ENCODE data around the gene CWF19L2. TPM values are rescaled to one million over a fixed set of nuclear protein-coding genes. Genes with fewer than 3 reads are reported as not detected.

The CWF19L2 gene
- total RNA-seq, 1 donor from 2014 or later = 10.3 TPM

DNA sequence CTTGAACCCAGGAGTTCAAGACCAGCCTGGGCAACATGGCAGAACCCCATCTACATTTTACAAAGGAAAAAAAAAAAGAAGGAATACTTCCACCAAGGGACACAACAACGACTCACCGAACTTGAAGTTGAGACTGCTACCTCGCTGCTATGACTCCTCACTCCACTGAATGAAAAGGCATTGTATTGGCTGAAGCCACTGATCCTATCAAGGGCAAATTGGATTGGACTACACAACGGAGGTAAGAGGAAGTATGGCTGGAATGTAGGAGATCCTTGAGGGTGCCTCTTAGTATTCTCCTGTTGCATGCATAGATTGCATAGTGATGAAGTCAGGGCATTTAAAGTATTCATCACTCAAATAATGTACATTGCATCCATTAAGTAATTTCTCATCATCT lies 97.9 kb downstream of the CWF19L2 start:
- Mint-ChIP-seq H3K4me1 (ENCODE audit: unreplicated experiment) (no peaks in the 10 kb centered on the region), H3K27me3 (ENCODE audit: unreplicated experiment) (no peaks in the 10 kb centered on the region), H3K27ac (ENCODE audit: unreplicated experiment) (no peak overlapping the region), H3K9me3 (ENCODE audit: unreplicated experiment) (peaks cover 23% of the 10 kb centered on the region), H3K36me3 (ENCODE audit: unreplicated experiment) (peaks cover 27% of the 10 kb centered on the region), H3K4me3 (ENCODE audit: unreplicated experiment) (no peak overlapping the region)
- TF ChIP-seq, protein P1, sequence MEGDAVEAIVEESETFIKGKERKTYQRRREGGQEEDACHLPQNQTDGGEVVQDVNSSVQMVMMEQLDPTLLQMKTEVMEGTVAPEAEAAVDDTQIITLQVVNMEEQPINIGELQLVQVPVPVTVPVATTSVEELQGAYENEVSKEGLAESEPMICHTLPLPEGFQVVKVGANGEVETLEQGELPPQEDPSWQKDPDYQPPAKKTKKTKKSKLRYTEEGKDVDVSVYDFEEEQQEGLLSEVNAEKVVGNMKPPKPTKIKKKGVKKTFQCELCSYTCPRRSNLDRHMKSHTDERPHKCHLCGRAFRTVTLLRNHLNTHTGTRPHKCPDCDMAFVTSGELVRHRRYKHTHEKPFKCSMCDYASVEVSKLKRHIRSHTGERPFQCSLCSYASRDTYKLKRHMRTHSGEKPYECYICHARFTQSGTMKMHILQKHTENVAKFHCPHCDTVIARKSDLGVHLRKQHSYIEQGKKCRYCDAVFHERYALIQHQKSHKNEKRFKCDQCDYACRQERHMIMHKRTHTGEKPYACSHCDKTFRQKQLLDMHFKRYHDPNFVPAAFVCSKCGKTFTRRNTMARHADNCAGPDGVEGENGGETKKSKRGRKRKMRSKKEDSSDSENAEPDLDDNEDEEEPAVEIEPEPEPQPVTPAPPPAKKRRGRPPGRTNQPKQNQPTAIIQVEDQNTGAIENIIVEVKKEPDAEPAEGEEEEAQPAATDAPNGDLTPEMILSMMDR (IDR thresholded peaks at IDR 0.05) = no peak
- no peak for DNase-seq (ENCODE audit: extremely low spot score, unreplicated experiment)

DNA sequence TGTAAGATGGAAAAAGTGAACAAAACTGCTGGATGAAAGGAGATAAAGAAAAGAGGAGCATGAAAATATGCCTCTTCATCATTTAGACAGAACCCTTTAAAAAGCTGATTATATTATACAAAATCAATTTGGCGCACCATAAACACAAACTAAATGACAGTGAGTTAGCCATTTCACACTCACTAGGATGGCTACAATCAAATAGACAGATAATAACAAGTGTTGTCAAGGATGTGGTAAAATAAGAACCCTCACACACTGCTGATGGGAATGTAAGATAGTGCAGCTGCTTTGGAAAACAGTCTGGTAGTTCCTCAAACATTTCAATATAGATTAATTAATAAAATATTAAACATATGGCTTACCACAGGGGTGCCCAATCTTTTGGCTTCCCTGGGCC lies 99.7 kb downstream of the CWF19L2 start:
- Mint-ChIP-seq H3K27me3 (ENCODE audit: unreplicated experiment) (no peaks in the 10 kb centered on the region), H3K36me3 (ENCODE audit: unreplicated experiment) (peaks cover 27% of the 10 kb centered on the region), H3K27ac (ENCODE audit: unreplicated experiment) (no peak overlapping the region), H3K4me3 (ENCODE audit: unreplicated experiment) (no peak overlapping the region), H3K4me1 (ENCODE audit: unreplicated experiment) (no peaks in the 10 kb centered on the region), H3K9me3 (ENCODE audit: unreplicated experiment) (peaks cover 23% of the 10 kb centered on the region)
- no peak for DNase-seq (ENCODE audit: extremely low spot score, unreplicated experiment)
- TF ChIP-seq, protein P1 (IDR thresholded peaks at IDR 0.05) = no peak

DNA sequence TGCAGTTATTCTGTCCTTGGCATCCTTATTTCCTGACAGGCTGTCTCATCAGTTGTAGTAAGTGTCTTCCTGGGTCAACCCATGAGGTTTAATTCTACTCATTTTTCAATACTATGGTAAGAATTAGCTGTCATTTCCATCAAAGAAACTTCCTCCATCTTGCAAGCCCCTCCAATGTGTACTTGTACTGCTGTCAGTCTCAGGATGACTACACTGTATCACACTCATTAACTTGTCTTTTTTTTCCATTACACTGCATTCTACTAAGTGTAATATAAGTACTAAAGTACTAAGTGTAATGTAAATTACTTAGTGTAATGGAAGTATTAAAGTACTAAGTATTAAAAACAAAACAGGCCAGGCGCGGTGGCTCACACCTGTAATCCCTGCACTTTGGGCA lies 102.8 kb downstream of the CWF19L2 start:
- peaks cover 8% of the 10 kb centered on the region for H3K9me3 Mint-ChIP-seq (ENCODE audit: unreplicated experiment)
- TF ChIP-seq, protein P1 (IDR thresholded peaks at IDR 0.05) = no peak
- DNase-seq (ENCODE audit: extremely low spot score, unreplicated experiment) = no peak
- H3K4me3 Mint-ChIP-seq (ENCODE audit: unreplicated experiment) = no peak overlapping the region
- H3K27me3 Mint-ChIP-seq (ENCODE audit: unreplicated experiment) = no peaks in the 10 kb centered on the region
- no peak overlapping the region for H3K27ac Mint-ChIP-seq (ENCODE audit: unreplicated experiment)
- no peaks in the 10 kb centered on the region for H3K4me1 Mint-ChIP-seq (ENCODE audit: unreplicated experiment)
- H3K36me3 Mint-ChIP-seq (ENCODE audit: unreplicated experiment) = peaks cover 9% of the 10 kb centered on the region

DNA sequence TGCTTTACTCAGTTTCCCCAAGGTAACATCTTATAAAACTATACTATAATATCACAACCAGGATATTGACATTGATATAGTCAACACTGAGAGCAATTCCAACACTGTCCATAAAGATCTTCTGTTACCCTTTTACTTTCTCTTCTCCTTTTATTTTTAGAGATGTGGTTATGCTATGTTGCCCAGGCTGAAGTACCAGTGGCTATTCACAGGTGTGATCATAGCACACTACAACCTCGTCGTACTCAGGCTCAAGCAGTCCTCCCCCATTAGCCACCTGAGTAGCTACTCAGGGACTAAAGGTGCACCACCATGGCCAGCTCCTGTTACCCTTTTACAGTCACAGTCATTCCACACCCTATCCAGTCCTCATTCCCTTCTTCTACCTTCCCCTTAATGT lies 119.7 kb downstream of the CWF19L2 start:
- peaks cover 11% of the 10 kb centered on the region for H3K36me3 Mint-ChIP-seq (ENCODE audit: unreplicated experiment)
- no peaks in the 10 kb centered on the region for H3K27me3 Mint-ChIP-seq (ENCODE audit: unreplicated experiment)
- H3K9me3 Mint-ChIP-seq (ENCODE audit: unreplicated experiment) = peaks cover 6% of the 10 kb centered on the region
- no peak for DNase-seq (ENCODE audit: extremely low spot score, unreplicated experiment)
- H3K4me3 Mint-ChIP-seq (ENCODE audit: unreplicated experiment) = no peak overlapping the region
- TF ChIP-seq, protein P1 (IDR thresholded peaks at IDR 0.05) = no peak
- H3K27ac Mint-ChIP-seq (ENCODE audit: unreplicated experiment) = no peak overlapping the region
- H3K4me1 Mint-ChIP-seq (ENCODE audit: unreplicated experiment) = no peaks in the 10 kb centered on the region

DNA sequence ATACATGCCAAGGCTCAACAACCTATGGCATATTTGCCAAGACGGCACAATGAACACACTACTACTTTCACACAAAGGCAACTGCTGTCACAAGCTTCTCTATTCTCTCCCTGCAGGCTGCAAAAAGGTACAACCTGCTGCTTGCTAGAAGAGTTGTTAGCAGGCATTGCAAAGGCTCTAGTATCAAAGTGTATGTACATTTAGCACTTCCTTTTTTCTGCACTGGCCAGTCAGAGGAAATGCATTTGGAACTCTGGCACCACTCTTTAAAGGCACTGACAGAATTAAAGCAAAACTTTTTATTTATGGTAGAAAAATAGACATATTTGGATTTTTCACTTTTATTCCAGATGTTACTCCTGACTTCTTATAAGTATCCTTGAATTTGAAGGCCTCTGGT lies 125.9 kb downstream of the CWF19L2 start:
- Mint-ChIP-seq H3K4me3 (ENCODE audit: unreplicated experiment) (no peak overlapping the region), H3K36me3 (ENCODE audit: unreplicated experiment) (peaks cover 14% of the 10 kb centered on the region), H3K4me1 (ENCODE audit: unreplicated experiment) (no peaks in the 10 kb centered on the region), H3K9me3 (ENCODE audit: unreplicated experiment) (no peaks in the 10 kb centered on the region), H3K27me3 (ENCODE audit: unreplicated experiment) (no peaks in the 10 kb centered on the region), H3K27ac (ENCODE audit: unreplicated experiment) (no peak overlapping the region)
- DNase-seq (ENCODE audit: extremely low spot score, unreplicated experiment) = no peak
- TF ChIP-seq, protein P1 (IDR thresholded peaks at IDR 0.05) = no peak
